ENCODE data around the gene SHROOM3.

The SHROOM3 gene

GRCh38 chr4:76750716-76751115 lies 315.7 kb downstream of the SHROOM3 start:
- DNase-seq (ENCODE audit: low read depth in 2 of 2), result no peak

GRCh38 chr4:76751612-76752343 lies 316.7 kb downstream of the SHROOM3 start:
- no peak for DNase-seq (ENCODE audit: low read depth in 2 of 2)

GRCh38 chr4:76752861-76753501 lies 318.0 kb downstream of the SHROOM3 start:
- DNase-seq (ENCODE audit: low read depth in 2 of 2), result no peak

- no peak for DNase-seq (ENCODE audit: low read depth in 2 of 2)
These were observed 318.8 kb downstream of the SHROOM3 start for GRCh38 chr4:76753814-76754213.

- DNase-seq (ENCODE audit: low read depth in 2 of 2), result no peak
These were observed 319.4 kb downstream of the SHROOM3 start for GRCh38 chr4:76754439-76754838.

GRCh38 chr4:76755756-76756155 lies 320.7 kb downstream of the SHROOM3 start:
- DNase-seq (ENCODE audit: low read depth in 2 of 2), result no peak

GRCh38 chr4:76756416-76756815 lies 321.4 kb downstream of the SHROOM3 start:
- no peak for DNase-seq (ENCODE audit: low read depth in 2 of 2)

- no peak for DNase-seq (ENCODE audit: low read depth in 2 of 2)
These were observed 322.4 kb downstream of the SHROOM3 start for GRCh38 chr4:76757418-76757939.

- DNase-seq (ENCODE audit: low read depth in 2 of 2), result no peak
These were observed 323.4 kb downstream of the SHROOM3 start for GRCh38 chr4:76758290-76758882.

GRCh38 chr4:76758996-76759395 lies 324.0 kb downstream of the SHROOM3 start:
- DNase-seq (ENCODE audit: low read depth in 2 of 2), result no peak

- no peak for DNase-seq (ENCODE audit: low read depth in 2 of 2)
These were observed 325.2 kb downstream of the SHROOM3 start for GRCh38 chr4:76760193-76760592.

- DNase-seq (ENCODE audit: low read depth in 2 of 2), result no peak
These were observed 327.4 kb downstream of the SHROOM3 start for GRCh38 chr4:76762137-76763130.

GRCh38 chr4:76764251-76764650 lies 329.2 kb downstream of the SHROOM3 start:
- no peak for DNase-seq (ENCODE audit: low read depth in 2 of 2)

- no peak for DNase-seq (ENCODE audit: low read depth in 2 of 2)
These were observed 330.6 kb downstream of the SHROOM3 start for GRCh38 chr4:76765473-76766183.

- DNase-seq (ENCODE audit: low read depth in 2 of 2), result no peak
These were observed 333.0 kb downstream of the SHROOM3 start for GRCh38 chr4:76767983-76768382.

GRCh38 chr4:76772498-76773106 lies 337.6 kb downstream of the SHROOM3 start:
- DNase-seq (ENCODE audit: low read depth in 2 of 2), result no peak

- DNase-seq (ENCODE audit: low read depth in 2 of 2), result no peak
These were observed 338.7 kb downstream of the SHROOM3 start for GRCh38 chr4:76773766-76774165.

GRCh38 chr4:76779740-76780459 lies 344.9 kb downstream of the SHROOM3 start:
- no peak for DNase-seq (ENCODE audit: low read depth in 2 of 2)

- DNase-seq (ENCODE audit: low read depth in 2 of 2), result no peak
These were observed 346.0 kb downstream of the SHROOM3 start for GRCh38 chr4:76780781-76781697.

Measured in activated CD4-positive, alpha-beta T cell treated with anti-CD3 and anti-CD28 coated beads for 24 hours (primary cell).